Upper lobe of left lung (tissue), 6 donors: ENCODE results near the gene IFNG. TPM values are rescaled to one million over a fixed set of nuclear protein-coding genes. Genes with fewer than 3 reads are reported as not detected.

Experiments used
- ATAC-seq, 2 donors: fragments of 200-7000 bp; cut with Tn5 transposase; one replicate each; pipeline ENCODE4 v1.9.1; 2022; ENCODE audit warnings: mild to moderate bottlenecking in 2 of 2, moderate library complexity in 2 of 2; ENCODE audit not compliant: low FRiP score in 2 of 2
- DNase-seq, 2 donors: peaks; one replicate each; pipeline ENCODE4 v3.0.0-alpha.2; 2019 to 2020
- H3K27ac ChIP-seq, 4 donors: fragments of 200-600 bp; sonication (generic); one replicate each; pipeline ENCODE4 v1.5.1; 2016 to 2019
- H3K27me3 ChIP-seq, 4 donors: fragments of 200-600 bp; sonication (generic); one replicate each; pipeline ENCODE4 v1.5.1; 2017 to 2019
- H3K36me3 ChIP-seq, 4 donors: fragments of 200-600 bp; sonication (generic); one replicate each; pipeline ENCODE4 v1.5.1; 2016 to 2019
- H3K4me1 ChIP-seq, 4 donors: fragments of 200-600 bp; sonication (generic); one replicate each; pipeline ENCODE4 v1.5.1; 2018 to 2019
- H3K4me3 ChIP-seq, 4 donors: fragments of 200-600 bp; sonication (generic); one replicate each; pipeline ENCODE4 v1.5.1; 2017 to 2019; ENCODE audit warnings: mild to moderate bottlenecking in 2 of 4, moderate library complexity in 1 of 4
- H3K9me3 ChIP-seq, 4 donors: fragments of 200-600 bp; sonication (generic); one replicate each; pipeline ENCODE4 v1.5.1; 2018 to 2019
- CTCF ChIP-seq, 6 experiments: fragments of 450-650 bp in 4 of 6; fragments of 200-600 bp in 2 of 6; sonication (generic) in 2 of 6; IDR thresholded peaks; one replicate each; pipeline ENCODE4 v1.5.1; 2016 to 2019; ENCODE audit warnings: antibody characterized with exemption in 6 of 6
- EP300 ChIP-seq, 4 donors: sonication (generic); formaldehyde crosslinking; IDR thresholded peaks; one replicate each; pipeline ENCODE4 v1.5.1; 2017; ENCODE audit warnings: antibody characterized with exemption in 4 of 4, control low read depth in 2 of 4
- POLR2A ChIP-seq, 4 donors: fragments of 450-650 bp; IDR thresholded peaks; one replicate each; pipeline ENCODE4 v1.5.1; 2016 to 2017; ENCODE audit warnings: antibody characterized with exemption in 4 of 4, mild to moderate bottlenecking in 2 of 4
- POLR2AphosphoS5 ChIP-seq, 2 donors: sonication (generic); formaldehyde crosslinking; IDR thresholded peaks; one replicate each; pipeline ENCODE4 v1.5.1; 2017; ENCODE audit warnings: antibody characterized with exemption in 2 of 2
- WGBS, 2 donors: methylation state at CpG; one replicate each; pipeline ENCODE4 v1.1.5; 2017 to 2018; 5-methylcytosine and 5-hydroxymethylcytosine counted together
- total RNA-seq, 6 donors: library from RNA; depleted of rRNA in 4 of 6; stranded (reverse); fragments of >200 nt in 4 of 6; gene quantifications; one replicate each; pipeline versions ENCODE4 v1.1.0 to v1.2.1, GENCODE V29; 2016 to 2021
- donor health status: DM: no; HTN: no; CAD: no; lungs with moderate emphysema.
- donor health status: DM: no; HTN: yes; CAD: no; lungs with severe emphysema.

IFNG gene
- total RNA-seq, 6 donors from 2014 or later: 0.54 to 0.57 TPM; not detected in 4

GRCh38 chr12:68114606-68115005 is 44.9 kb downstream of the IFNG start:
- ATAC-seq (no peak), DNase-seq (no peak)
- no peaks in the 10 kb centered on the region for H3K9me3 ChIP-seq
- TF ChIP-seq EP300 (IDR thresholded peaks at IDR 0.05) (no peak), POLR2AphosphoS5 (IDR thresholded peaks at IDR 0.05) (no peak), POLR2A (IDR thresholded peaks at IDR 0.05) (no peak), CTCF (IDR thresholded peaks at IDR 0.05) (no peak)
- no peak overlapping the region for H3K27ac ChIP-seq
- no peaks in the 10 kb centered on the region for H3K4me1 ChIP-seq
- H3K27me3 ChIP-seq: no peaks in the 10 kb centered on the region
- no peaks in the 10 kb centered on the region for H3K36me3 ChIP-seq
- no peak overlapping the region for H3K4me3 ChIP-seq
- 75 to 84% methylated on average over 6 of the region's 6 CpGs for WGBS, 2 donors

- Histone ChIP-seq H3K27ac (no peak overlapping the region), H3K4me1 (no peaks in the 10 kb centered on the region), H3K9me3 (no peaks in the 10 kb centered on the region), H3K27me3 (no peaks in the 10 kb centered on the region), H3K4me3 (no peak overlapping the region), H3K36me3 (no peaks in the 10 kb centered on the region)
- 67 to 100% methylated on average over 1 of the region's 1 CpG for WGBS, 2 donors
- ATAC-seq (no peak), DNase-seq (no peak)
- TF ChIP-seq EP300 (IDR thresholded peaks at IDR 0.05): no peak
- no peak for TF ChIP-seq CTCF (IDR thresholded peaks at IDR 0.05)
- no peak for TF ChIP-seq POLR2AphosphoS5 (IDR thresholded peaks at IDR 0.05)
- no peak for TF ChIP-seq POLR2A (IDR thresholded peaks at IDR 0.05)
Observed at GRCh38 chr12:68113644-68114043, 45.9 kb downstream of the IFNG start.

- Histone ChIP-seq H3K9me3 (no peaks in the 10 kb centered on the region), H3K4me1 (no peaks in the 10 kb centered on the region), H3K4me3 (no peak overlapping the region), H3K27ac (no peak overlapping the region), H3K36me3 (no peaks in the 10 kb centered on the region), H3K27me3 (no peaks in the 10 kb centered on the region)
- ATAC-seq (no peak), DNase-seq (no peak)
- no peak for TF ChIP-seq POLR2A (IDR thresholded peaks at IDR 0.05)
- no peak for TF ChIP-seq EP300 (IDR thresholded peaks at IDR 0.05)
- TF ChIP-seq POLR2AphosphoS5 (IDR thresholded peaks at IDR 0.05): no peak
- no peak for TF ChIP-seq CTCF (IDR thresholded peaks at IDR 0.05)
Observed at GRCh38 chr12:68111995-68112394, 47.5 kb downstream of the IFNG start.

- Histone ChIP-seq H3K27me3 (no peaks in the 10 kb centered on the region), H3K36me3 (no peaks in the 10 kb centered on the region), H3K4me1 (peaks cover 0 to 4% (median 0%) of the 10 kb centered on the region in 4 donors), H3K27ac (no peak overlapping the region), H3K9me3 (no peaks in the 10 kb centered on the region), H3K4me3 (no peak overlapping the region)
- no peak for DNase-seq
- 62 to 68% methylated on average over 1 of the region's 1 CpG for WGBS, 2 donors
- TF ChIP-seq EP300 (IDR thresholded peaks at IDR 0.05): no peak
- no peak for TF ChIP-seq POLR2AphosphoS5 (IDR thresholded peaks at IDR 0.05)
- TF ChIP-seq CTCF (IDR thresholded peaks at IDR 0.05): no peak
- no peak for TF ChIP-seq POLR2A (IDR thresholded peaks at IDR 0.05)
- no peak for ATAC-seq
Observed at GRCh38 chr12:68109444-68110217, 49.9 kb downstream of the IFNG start.

- H3K4me3 ChIP-seq: no peak overlapping the region
- H3K27me3 ChIP-seq: no peaks in the 10 kb centered on the region
- H3K9me3 ChIP-seq: no peaks in the 10 kb centered on the region
- no peak for DNase-seq
- ATAC-seq: no peak
- no peaks in the 10 kb centered on the region for H3K36me3 ChIP-seq
- TF ChIP-seq POLR2AphosphoS5 (IDR thresholded peaks at IDR 0.05): no peak
- no peak overlapping the region for H3K27ac ChIP-seq
- H3K4me1 ChIP-seq: peaks cover 0 to 4% (median 0%) of the 10 kb centered on the region in 4 donors
Observed at GRCh38 chr12:68109001-68109400, 50.5 kb downstream of the IFNG start.
